Sigmoid colon (tissue), 7 donors: ENCODE data around the gene CCDC8. TPM values are rescaled to one million over a fixed set of nuclear protein-coding genes. Genes with fewer than 3 reads are reported as not detected.

Source experiments
- DNase-seq: peaks from one replicate; pipeline ENCODE4 v3.0.0-alpha.2; 2019
- H3K27ac ChIP-seq, 4 donors: fragments of 200-600 bp; sonication (generic); one replicate each; pipeline ENCODE4 v1.5.1; 2016 to 2019; ENCODE audit warnings: mild to moderate bottlenecking in 1 of 4
- H3K27me3 ChIP-seq, 3 donors: fragments of 200-600 bp; sonication (generic); one replicate each; pipeline ENCODE4 v1.5.1; 2019; ENCODE audit warnings: mild to moderate bottlenecking in 1 of 3
- H3K36me3 ChIP-seq, 4 donors: fragments of 200-600 bp; sonication (generic); one replicate each; pipeline ENCODE4 v1.5.1; 2016 to 2019
- H3K4me1 ChIP-seq, 4 donors: fragments of 200-600 bp; sonication (generic); one replicate each; pipeline ENCODE4 v1.5.1; 2017 to 2019
- H3K4me3 ChIP-seq, 4 donors: fragments of 200-600 bp; sonication (generic); one replicate each; pipeline ENCODE4 v1.5.1; 2017 to 2019; ENCODE audit warnings: mild to moderate bottlenecking in 2 of 4, moderate library complexity in 1 of 4
- H3K9me3 ChIP-seq, 4 donors: fragments of 200-600 bp in 3 of 4; sonication (generic) in 3 of 4; one replicate each; pipeline versions ENCODE4 v1.5.1 to v1.6.1; 2013 to 2019
- CTCF ChIP-seq, 4 experiments: fragments of 450-650 bp in 3 of 4; fragments of 200-600 bp in 1 of 4; IDR thresholded peaks; one replicate each; pipeline ENCODE4 v1.5.1; 2016 to 2019; ENCODE audit warnings: antibody characterized with exemption in 4 of 4, mild to moderate bottlenecking in 3 of 4, moderate library complexity in 2 of 4
- EP300 ChIP-seq, 4 donors: sonication (generic); formaldehyde crosslinking; IDR thresholded peaks; one replicate each; pipeline ENCODE4 v1.6.1; 2017; ENCODE audit warnings: antibody characterized with exemption in 4 of 4
- POLR2A ChIP-seq, 2 donors: fragments of 450-650 bp; IDR thresholded peaks; one replicate each; pipeline ENCODE4 v1.6.1; 2016; ENCODE audit warnings: antibody characterized with exemption in 2 of 2, mild to moderate bottlenecking in 2 of 2, moderate library complexity in 2 of 2
- POLR2AphosphoS5 ChIP-seq, 4 donors: sonication (generic); formaldehyde crosslinking; IDR thresholded peaks; one replicate each; pipeline ENCODE4 v1.6.1; 2017; ENCODE audit warnings: antibody characterized with exemption in 4 of 4
- WGBS, 2 donors: extraction: QIAGEN DNeasy Blood & Tissue Kit; methylation state at CpG; one replicate each; pipeline ENCODE4 v1.1.7; 2013; 5-methylcytosine and 5-hydroxymethylcytosine counted together
- intact Hi-C: fragments of 100-400 bp; cut with DNase I; formaldehyde crosslinking; loops from one replicate; pipeline ENCODE4 v1.15.1; 2023
- polyA plus RNA-seq, 3 donors: library from polyadenylated mRNA; stranded (reverse); fragments of 200-250 nt; gene quantifications; one replicate each; pipeline ENCODE4 v1.2.3, GENCODE V29; 2013
- total RNA-seq, 4 donors: library from RNA; depleted of rRNA; stranded (reverse); fragments of >200 nt; gene quantifications; one replicate each; pipeline ENCODE4 v1.1.0, GENCODE V29; 2016
- donor health status: healthy with polysubstance abuse.
- donor health status: Bipolar disorder and iron deficiency.
- donor health status: healthy.

Gene CCDC8
- total and polyA plus RNA-seq, 7 donors, result 0.69 to 6.1 (median 3.5) TPM

GRCh38 chr19:46393456-46394401, 19.6 kb downstream of the CCDC8 start:
- WGBS, 2 donors, result 76 to 82% methylated on average over 21 of the region's 21 CpGs
- no peak for TF ChIP-seq EP300 (IDR thresholded peaks at IDR 0.05)
- no peak for TF ChIP-seq CTCF (IDR thresholded peaks at IDR 0.05)
- no peak for TF ChIP-seq POLR2A (IDR thresholded peaks at IDR 0.05)
- TF ChIP-seq POLR2AphosphoS5 (IDR thresholded peaks at IDR 0.05), result no peak
- Histone ChIP-seq H3K27me3 (peaks cover 0 to 4% (median 0%) of the 10 kb centered on the region in 3 donors), H3K27ac (no peak overlapping the region), H3K4me1 (peaks cover 0 to 6% (median 0%) of the 10 kb centered on the region in 4 donors), H3K9me3 (no peaks in the 10 kb centered on the region), H3K36me3 (peaks cover 24 to 28% (median 27%) of the 10 kb centered on the region in 4 donors), H3K4me3 (no peak overlapping the region)
- DNase-seq, result peak; percentile 58
- intact Hi-C loops, result loop anchor here (5.0 kb wide), 1 partner anchor 111 kb away; no protein-coding TSS in a partner anchor

- Histone ChIP-seq H3K27ac (peak overlapping the region in 1 of 4 donors; percentile 31), H3K36me3 (peaks cover 31 to 37% (median 35%) of the 10 kb centered on the region in 4 donors), H3K4me1 (peaks cover 0 to 6% (median 0%) of the 10 kb centered on the region in 4 donors), H3K27me3 (peaks cover 0 to 3% (median 0%) of the 10 kb centered on the region in 3 donors), H3K4me3 (no peak overlapping the region), H3K9me3 (no peaks in the 10 kb centered on the region)
- no peak for TF ChIP-seq CTCF (IDR thresholded peaks at IDR 0.05)
- no peak for TF ChIP-seq EP300 (IDR thresholded peaks at IDR 0.05)
- TF ChIP-seq POLR2AphosphoS5 (IDR thresholded peaks at IDR 0.05), result no peak
- no peak for TF ChIP-seq POLR2A (IDR thresholded peaks at IDR 0.05)
- intact Hi-C loops, result loop anchor here (5.0 kb wide), 1 partner anchor 111 kb away; no protein-coding TSS in a partner anchor
- 43 to 50% methylated on average over 4 of the region's 4 CpGs for WGBS, 2 donors
- DNase-seq, result no peak
These were observed 20.5 kb downstream of the CCDC8 start for GRCh38 chr19:46392837-46393236.

- H3K36me3 ChIP-seq, result peaks cover 31 to 42% (median 40%) of the 10 kb centered on the region in 4 donors
- peak; percentile 62 for DNase-seq
- peaks cover 0 to 6% (median 0%) of the 10 kb centered on the region in 4 donors for H3K4me1 ChIP-seq
- H3K27me3 ChIP-seq, result no peaks in the 10 kb centered on the region
- TF ChIP-seq EP300 (IDR thresholded peaks at IDR 0.05) (no peak), POLR2AphosphoS5 (IDR thresholded peaks at IDR 0.05) (peak in 1 of 4 donors; percentile 8), CTCF (IDR thresholded peaks at IDR 0.05) (no peak), POLR2A (IDR thresholded peaks at IDR 0.05) (no peak)
- H3K4me3 ChIP-seq, result no peak overlapping the region
- H3K27ac ChIP-seq, result peak overlapping the region in 1 of 4 donors; percentile 31
- H3K9me3 ChIP-seq, result no peaks in the 10 kb centered on the region
- intact Hi-C loops, result loop anchor here (5.0 kb wide), 1 partner anchor 110 kb away; no protein-coding TSS in a partner anchor
- 64 to 78% methylated on average over 21 of the region's 21 CpGs for WGBS, 2 donors
These were observed 21.0 kb downstream of the CCDC8 start for GRCh38 chr19:46392252-46392801.

GRCh38 chr19:46391296-46392251, 21.8 kb downstream of the CCDC8 start:
- Histone ChIP-seq H3K27ac (peak overlapping the region in 1 of 4 donors; percentile 31), H3K36me3 (peaks cover 36 to 49% (median 48%) of the 10 kb centered on the region in 4 donors), H3K27me3 (no peaks in the 10 kb centered on the region), H3K9me3 (no peaks in the 10 kb centered on the region), H3K4me1 (peaks cover 0 to 6% (median 0%) of the 10 kb centered on the region in 4 donors), H3K4me3 (no peak overlapping the region)
- intact Hi-C loops, result loop anchor here (5.0 kb wide), 1 partner anchor 109 kb away; no protein-coding TSS in a partner anchor
- TF ChIP-seq POLR2A (IDR thresholded peaks at IDR 0.05) (no peak), CTCF (IDR thresholded peaks at IDR 0.05) (no peak), POLR2AphosphoS5 (IDR thresholded peaks at IDR 0.05) (no peak), EP300 (IDR thresholded peaks at IDR 0.05) (no peak)
- WGBS, 2 donors, result 92 to 93% methylated on average over 33 of the region's 33 CpGs
- peak; percentile 63 for DNase-seq
